Breast epithelium (tissue), 3 donors: ENCODE data around the gene HBE1.

Experiments used
- CTCF ChIP-seq, 3 donors: fragments of 450-650 bp; IDR thresholded peaks; one replicate each; pipeline ENCODE4 v1.5.1; 2016 to 2017; ENCODE audit warnings: antibody characterized with exemption in 3 of 3, mild to moderate bottlenecking in 3 of 3, moderate library complexity in 3 of 3
- POLR2A ChIP-seq: fragments of 450-650 bp; IDR thresholded peaks from one replicate; pipeline ENCODE4 v1.6.1; 2016; ENCODE audit warnings: antibody characterized with exemption, mild to moderate bottlenecking, moderate library complexity
- POLR2AphosphoS5 ChIP-seq, 3 donors: sonication (generic); formaldehyde crosslinking; IDR thresholded peaks; one replicate each; pipeline ENCODE4 v1.6.1; 2017; ENCODE audit warnings: antibody characterized with exemption in 3 of 3

GRCh38 chr11:5237420-5237819 is 32.3 kb downstream of the HBE1 start:
- TF ChIP-seq CTCF (IDR thresholded peaks at IDR 0.05): no peak
- no peak for TF ChIP-seq POLR2A
- TF ChIP-seq POLR2AphosphoS5 (IDR thresholded peaks at IDR 0.05): no peak
